Measurements from ENCODE around the gene FAM53B.

- no peak for TF ChIP-seq POLR2A (IDR thresholded peaks at IDR 0.05)
- TF ChIP-seq CTCF (IDR thresholded peaks at IDR 0.05): no peak
- TF ChIP-seq POLR2AphosphoS5 (IDR thresholded peaks at IDR 0.05): no peak
Observed at GRCh38 chr10:124586142-124586541, 158.0 kb downstream of the FAM53B start.

All from breast epithelium (tissue), 3 donors.